Measurements from ENCODE around the gene HDAC4.

HDAC4 gene

DNA sequence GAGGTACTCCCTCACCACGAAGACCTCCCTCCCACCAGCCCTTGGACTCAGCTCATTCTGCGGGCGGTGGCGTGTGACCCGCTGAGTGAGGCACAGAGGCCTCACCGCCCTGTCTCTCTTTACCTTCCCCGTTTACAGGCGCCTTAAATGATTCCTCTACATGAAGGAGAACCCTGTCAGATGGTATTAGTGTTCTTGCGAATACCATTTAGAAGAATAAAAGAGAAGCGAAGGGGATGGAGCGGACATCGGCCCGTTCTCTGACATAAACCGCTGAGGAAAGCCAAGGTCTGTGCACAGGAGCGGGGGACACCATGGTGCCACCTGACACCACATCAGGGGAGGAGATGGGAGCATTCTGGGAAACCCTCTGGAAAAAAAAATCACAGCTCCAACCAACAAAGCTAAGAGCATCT lies 179.8 kb downstream of the HDAC4 start:
- no peak for DNase-seq (ENCODE audit: low spot score)

DNA sequence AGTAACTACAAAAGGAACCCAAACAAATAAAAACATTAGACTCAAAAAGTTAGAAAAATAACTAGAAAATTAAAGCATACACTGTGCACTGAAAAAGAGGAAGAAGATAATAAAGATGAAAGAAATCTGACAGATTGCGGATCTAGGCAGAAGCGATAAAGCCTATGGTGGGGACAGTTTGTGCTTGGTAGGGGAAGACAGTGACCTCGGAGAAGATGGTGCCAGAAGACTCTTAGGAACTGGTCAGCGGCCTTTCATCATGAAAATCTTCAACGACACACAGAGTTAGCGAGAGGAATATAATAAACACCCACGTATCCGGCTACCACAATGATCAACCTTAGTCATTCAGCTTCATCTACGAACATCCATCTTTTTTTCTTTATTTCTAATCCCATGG lies 180.5 kb downstream of the HDAC4 start:
- no peak for DNase-seq (ENCODE audit: low spot score)

DNA sequence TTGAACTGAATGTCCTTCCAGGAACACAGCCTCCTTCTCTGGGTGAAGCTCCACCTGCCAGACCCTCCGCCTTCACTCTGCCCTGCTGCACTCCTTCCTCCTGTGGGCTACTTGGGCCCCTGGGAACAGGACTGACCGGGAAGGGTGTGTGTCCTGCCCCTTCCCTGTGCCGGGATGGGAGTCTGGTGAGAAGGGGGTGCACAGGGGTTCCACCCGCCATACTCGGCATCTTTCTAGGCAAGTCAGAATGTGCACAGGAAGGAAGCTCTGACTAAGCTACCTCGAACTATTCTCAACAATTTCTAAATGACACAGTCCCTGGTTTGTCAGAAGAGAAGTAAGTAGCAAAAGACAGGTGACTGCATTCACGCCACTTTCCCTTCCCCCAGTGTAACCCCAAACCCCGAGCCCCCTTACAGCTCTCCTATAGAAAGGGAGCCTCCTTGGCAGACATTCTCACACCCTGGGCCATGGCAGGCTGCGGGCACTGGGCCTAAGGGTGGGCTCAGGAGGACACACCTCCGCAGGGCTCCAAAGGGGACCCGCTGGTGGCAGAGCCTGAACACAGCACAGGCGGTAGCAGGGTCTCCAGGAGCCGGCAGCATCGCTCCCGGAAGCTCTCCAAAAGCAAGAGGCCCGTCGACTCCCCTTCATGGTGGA lies 184.1 kb downstream of the HDAC4 start:
- DNase-seq (ENCODE audit: low spot score), result peak; percentile 48

DNA sequence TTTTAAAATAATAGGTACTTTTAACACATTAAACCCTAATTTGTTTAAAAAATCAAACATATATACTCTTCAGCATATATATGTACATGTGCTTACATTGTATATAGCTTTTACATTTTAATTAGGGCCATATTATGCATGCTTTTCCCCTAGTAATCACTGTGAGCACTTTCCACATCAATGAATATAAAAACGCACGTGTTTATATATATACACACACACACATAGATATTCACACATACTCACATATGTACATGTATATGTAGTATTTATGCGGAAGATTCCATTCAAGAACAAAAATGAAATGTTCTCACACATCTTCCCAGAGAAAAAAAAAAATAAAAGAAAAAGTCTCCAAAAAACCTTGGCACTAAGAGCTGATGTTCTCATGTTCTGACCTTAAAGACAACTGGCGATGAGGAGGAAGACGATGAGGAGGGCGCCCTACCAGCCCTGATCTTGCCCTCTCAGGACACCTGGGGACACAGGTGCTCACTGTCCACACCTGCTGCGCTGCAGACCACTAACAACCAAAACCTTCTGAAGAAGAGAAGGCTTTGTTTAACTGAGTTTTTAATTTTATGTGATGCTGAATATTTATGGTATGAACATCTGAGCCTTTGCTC lies 184.7 kb downstream of the HDAC4 start:
- no peak for DNase-seq (ENCODE audit: low spot score)

DNA sequence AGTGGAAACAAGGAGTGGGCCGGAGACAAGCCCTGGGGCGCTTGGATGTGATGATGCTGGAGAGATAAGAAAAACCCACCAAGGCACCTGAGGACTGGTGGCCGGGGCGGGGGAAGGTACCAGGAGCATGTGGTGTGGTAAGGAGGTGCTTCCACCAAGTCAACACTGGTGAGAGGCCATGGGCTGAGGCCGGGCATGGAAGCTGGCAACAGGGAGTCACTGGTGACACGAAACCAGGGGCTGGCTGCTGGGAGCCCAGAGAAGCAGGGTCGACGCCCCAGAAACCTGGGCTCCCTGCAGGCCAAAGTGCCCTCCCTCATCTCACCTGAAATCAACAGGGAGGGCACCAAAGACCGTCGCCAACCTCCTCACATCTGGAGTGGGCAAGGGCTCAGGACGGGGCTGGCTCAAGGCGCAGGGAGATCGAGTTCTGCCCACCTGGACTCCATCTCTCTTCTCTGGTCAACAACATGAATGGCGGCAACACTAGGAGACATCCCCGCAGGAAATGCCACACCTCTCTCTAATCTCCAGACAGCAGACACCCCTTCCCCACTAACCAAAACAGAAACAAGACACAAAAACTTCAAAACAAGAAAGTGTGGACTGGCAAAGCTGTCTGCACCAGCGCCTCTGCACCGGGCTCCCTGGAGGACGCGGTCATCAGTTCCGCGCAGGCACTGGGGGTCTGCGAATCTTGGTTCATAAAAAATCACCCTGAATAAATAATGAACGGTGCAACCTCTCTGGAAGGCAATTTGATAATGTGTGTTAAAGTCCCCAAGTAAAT lies 185.5 kb downstream of the HDAC4 start:
- no peak for DNase-seq (ENCODE audit: low spot score)

DNA sequence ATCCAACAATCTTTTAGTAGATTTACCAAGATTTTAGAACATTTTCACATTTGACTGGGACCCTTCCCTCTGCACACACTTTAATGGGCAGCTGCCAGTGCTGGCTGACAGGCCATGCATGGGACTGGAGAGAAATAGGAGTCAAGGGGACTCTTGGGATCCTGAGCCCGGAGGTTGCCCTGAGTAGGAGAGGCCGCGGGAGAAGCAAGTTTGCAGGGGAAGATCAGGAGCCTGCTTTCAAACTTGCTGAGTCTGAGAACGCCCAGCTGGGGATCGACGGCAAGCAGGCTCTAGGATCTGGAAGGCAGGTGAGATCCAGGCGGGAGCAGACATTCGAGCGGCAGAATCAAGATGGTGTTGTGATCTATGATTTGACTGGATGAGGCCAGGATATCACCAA lies 186.1 kb downstream of the HDAC4 start:
- no peak for DNase-seq (ENCODE audit: low spot score)

DNA sequence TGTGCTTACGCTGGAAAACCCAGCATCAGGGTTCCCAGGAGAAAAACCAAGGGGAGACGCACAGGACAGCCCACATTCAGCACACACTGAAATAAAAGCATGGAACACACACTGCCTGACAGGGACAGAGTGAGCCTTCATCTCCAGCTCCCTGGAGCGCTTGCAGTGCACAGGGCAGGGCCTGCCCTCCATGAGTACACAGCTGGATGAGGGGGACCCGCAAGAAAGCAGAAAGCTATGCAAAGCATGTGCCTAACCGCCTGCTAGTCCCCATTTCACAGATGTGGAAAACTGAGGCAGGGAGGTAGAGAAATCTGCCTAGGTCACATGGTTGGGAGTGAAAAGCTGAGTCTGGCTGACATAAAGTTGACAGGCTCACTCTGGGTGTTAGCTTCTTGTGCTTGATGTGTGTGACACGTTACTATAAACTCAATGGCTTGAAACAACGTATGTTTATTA lies 187.1 kb downstream of the HDAC4 start:
- DNase-seq (ENCODE audit: low spot score), result no peak

DNA sequence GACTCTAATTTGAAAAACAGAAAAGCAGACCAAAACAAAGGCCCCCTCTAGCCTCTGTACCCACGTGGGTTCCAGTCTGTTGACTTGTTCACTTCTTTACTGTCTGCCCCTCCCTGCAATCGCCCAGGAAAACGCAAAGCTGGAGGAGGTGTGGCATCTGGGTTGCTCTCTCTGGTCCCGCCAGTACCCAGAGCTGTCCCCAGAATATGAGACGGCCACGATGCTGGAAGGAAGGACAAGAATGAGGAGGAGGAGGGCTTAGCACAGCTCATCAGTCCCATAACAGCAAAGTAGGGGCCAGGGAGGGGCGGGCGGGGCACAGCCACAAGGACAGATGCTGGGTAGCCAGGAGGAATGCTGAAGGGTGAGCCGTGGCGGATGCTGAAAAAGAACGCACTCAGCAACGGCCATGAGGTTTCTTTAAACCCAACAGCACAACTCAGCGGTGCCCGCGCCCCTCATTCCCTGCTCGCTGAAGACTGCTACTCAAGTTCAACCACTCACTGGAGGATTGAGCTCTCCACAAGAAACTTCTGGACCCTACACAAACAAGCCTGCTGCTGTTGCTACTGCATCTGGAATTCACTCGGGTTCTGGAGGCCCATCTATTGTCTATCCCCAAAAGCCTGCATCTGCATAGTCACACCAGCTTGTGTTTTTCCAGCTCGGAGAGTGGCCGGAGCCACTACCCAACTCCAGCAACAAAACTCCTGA lies 187.7 kb downstream of the HDAC4 start:
- no peak for DNase-seq (ENCODE audit: low spot score)

DNA sequence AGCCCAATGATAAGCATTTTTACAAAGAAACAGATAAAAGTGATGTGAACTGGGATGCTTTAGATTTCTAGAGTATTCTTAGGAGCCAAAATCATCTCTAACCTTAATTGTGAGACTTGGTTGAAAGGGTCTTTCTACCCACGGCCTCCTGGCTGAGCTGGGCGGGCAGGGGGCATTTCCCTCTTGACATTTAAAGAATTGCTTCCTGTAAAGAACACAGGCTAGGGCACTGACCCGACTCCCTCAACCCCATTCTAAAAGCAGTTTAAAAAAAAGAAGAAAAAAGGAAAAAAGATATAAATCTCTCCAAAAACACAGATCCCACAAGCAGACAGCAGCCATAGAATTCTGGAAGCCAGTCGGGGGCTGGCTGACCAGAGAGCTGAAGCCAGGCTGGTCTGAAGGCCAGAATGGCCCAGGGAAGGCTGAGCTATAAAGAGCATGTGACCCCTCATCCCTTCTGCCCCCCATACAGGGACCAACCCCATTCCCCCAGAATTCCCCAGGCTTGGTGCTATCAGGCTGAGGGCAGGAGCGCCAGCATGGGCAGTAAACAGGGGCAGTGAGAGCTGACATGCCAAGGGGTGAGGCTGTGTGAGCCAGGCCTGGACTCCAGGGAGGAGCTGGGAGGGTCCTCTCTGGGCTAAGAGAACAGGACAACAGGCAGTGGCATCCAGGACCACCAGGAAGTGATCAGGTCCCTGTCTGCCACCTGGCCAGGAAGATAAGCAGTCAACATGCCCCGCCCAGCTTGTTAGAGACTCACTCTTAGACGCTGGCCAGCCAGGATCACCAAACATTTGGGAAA lies 188.5 kb downstream of the HDAC4 start:
- DNase-seq (ENCODE audit: low spot score), result no peak

DNA sequence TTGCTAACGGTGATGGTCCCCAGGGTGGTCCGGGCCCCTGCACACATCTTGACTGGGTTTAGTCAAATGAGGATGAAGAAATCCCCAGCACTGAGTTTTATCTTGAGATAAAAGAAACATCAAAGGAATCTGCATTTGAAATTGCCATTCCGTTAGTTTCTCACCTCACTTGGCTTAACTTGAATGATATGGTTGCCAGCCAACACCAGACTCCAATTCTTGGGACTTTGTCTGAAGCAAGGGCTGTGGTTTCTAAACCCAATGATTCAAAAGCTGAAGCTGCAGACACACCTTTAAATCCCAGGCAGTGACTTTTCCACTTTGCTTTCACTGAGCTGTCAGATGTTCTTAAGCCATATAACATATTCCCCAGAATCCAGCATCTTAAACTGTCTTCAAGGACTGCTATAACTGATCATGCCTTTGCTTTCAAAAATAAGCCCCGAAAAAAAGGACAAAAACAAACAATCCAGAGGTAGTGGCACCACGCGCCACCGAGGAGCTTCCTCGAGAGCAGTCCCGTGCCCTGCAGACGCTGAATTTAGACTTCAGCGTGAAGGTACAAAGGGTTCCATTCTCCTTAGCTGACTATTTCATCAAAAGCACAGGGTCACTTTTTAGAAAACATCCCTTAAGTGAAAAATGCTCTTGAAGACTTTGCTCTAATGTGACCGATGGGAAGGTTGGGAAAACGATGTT lies 189.3 kb downstream of the HDAC4 start:
- DNase-seq (ENCODE audit: low spot score), result no peak

DNA sequence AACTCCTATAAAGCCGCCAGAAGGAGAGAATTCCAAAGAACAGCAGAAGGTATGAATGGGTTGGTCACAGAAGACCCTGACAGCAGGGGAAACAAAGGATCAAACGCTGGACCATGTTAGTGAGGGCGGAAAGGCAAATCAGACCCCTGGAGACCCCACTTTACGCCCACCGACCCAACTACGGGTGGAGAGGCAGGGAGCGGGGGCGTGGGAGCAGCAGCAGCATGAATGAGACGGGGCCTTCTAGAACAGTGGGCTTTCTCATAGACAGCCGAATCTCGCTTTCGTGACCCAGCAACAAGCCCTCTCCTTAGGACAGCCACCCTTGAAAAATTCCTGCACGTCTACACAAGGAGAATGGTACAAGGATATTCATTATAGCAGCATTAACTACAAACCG lies 191.0 kb downstream of the HDAC4 start:
- no peak for DNase-seq (ENCODE audit: low spot score)

DNA sequence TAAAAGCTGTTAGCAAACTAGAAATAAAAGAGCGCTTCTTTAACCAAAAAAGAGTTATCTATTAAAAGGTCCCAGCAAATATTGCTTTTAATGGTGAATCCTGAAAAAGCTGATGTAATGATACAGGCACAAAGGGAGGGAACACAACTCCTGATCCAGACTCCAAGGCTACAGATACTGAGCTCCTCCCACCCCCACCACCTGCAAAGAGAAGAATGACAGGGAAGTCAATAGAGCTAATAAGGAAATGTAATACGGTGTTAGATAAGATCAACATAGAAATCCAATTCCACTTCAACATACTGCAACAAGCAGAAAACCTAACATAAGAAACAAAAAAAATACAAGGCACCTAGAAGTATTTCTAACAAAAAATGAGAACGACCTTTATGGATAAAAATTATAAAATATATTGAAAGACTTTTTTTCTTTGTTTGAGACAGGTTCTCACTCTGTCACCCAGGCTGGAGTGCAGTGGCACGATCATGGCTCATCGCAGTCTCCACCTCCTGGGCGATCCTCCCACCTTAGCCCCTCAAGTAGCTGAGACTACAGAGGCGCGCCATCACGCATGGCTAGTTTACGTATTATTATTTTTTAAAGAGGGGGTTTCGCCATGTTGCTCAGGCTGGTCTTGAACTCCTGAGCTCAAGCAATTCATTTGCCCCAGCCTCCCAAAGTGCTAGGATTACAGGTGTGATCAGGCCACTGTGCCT lies 192.2 kb downstream of the HDAC4 start:
- no peak for DNase-seq (ENCODE audit: low spot score)

DNA sequence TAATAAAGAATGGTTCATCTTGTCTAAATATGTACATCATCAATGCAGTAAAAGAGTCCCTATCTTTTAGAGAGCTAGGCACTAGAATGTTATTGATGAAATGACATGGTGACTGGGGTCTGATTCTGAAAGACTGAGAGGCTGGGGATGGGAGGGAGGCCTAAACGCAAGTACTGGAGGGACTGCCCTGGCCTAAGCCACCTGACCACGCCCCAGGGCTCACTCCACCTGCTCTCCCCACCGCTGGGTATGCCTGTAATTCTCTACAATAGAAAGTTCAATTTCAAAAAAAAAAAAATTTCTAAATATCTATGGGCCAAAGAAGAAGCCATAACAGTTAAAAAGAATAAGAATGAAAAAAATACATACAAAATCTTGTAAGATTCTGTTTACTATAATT lies 194.0 kb downstream of the HDAC4 start:
- no peak for DNase-seq (ENCODE audit: low spot score)

DNA sequence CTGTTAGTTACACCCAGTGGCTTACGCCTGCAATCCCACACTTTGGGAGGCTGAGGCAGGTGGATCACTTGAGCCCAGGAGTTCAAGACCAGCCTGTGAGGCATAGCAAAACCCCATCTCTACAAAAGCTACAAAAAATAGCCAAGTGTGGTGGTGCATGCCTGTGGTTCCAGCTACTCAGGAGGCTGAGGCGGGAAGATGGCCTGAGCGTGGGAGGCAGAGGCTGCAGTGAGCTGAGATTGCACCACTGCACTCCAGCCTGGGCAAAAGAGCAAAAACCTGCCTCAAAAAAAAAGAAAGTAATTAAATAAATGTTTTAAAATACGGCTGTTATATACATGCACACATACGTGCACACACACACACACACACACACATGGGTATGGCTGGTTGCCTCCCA lies 194.8 kb downstream of the HDAC4 start:
- no peak for DNase-seq (ENCODE audit: low spot score)

DNA sequence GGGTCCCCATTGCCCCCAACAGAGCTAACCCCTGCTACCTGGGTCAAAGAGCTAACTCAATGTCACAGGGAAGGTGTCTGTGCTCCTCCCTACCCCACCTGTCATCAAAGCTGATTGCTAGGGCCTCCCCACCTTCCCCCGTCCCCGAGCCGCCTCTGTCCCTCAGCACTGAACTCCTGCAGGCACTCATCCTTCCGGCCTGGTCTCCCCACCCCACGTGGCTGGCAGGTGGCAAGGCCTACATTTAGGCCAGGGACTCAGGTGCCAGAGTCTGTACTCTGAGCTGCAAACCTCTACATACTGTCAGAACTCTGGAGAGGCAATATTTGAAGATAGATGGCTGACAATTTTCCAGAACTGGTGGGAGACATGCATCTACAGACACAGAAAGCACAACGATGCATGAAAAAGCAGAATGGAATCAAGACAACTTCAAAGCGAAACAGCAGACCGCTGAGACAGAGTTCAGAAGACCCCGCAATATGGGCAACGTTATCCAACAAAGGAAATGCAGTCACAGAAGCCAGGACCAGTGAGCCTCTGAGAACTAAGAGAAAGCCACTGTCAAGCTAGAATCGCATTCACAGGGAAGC lies 195.8 kb downstream of the HDAC4 start:
- no peak for DNase-seq (ENCODE audit: low spot score)

DNA sequence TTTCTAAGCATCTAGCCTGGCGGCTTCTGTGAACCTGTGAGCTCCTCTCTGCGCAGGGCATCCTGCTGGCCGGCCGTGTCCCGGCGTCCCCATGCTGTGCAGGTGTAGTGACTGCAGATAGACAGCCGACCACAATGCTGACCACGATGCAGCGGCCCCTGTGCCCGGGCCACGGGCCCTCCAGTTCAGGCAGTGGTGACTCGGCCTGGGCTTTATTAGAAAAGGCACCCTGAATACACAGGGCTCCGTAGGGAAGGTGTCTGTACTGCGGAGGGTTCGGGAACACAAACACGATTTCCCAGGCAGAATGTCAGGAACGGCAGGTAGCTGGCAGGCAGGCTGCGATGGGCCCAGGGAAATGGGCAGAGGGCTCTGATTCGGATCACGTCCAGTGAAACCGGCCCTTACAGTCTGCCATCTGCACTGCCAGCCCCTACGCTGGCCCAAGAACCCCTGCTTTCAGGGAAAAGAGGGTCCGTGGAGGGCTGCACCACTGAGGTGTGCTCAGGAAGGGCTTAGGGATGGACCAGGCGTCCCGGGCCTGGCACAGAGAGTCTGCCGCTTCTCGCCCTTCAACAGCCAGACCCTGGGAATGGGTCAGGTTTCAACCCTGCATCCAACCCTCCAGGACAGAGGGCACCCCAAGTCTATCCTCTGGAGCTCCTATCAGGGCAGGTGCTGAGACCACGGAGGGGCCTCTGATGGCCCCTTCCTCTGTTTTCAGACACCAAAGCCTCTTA lies 196.5 kb downstream of the HDAC4 start:
- no peak for DNase-seq (ENCODE audit: low spot score)

DNA sequence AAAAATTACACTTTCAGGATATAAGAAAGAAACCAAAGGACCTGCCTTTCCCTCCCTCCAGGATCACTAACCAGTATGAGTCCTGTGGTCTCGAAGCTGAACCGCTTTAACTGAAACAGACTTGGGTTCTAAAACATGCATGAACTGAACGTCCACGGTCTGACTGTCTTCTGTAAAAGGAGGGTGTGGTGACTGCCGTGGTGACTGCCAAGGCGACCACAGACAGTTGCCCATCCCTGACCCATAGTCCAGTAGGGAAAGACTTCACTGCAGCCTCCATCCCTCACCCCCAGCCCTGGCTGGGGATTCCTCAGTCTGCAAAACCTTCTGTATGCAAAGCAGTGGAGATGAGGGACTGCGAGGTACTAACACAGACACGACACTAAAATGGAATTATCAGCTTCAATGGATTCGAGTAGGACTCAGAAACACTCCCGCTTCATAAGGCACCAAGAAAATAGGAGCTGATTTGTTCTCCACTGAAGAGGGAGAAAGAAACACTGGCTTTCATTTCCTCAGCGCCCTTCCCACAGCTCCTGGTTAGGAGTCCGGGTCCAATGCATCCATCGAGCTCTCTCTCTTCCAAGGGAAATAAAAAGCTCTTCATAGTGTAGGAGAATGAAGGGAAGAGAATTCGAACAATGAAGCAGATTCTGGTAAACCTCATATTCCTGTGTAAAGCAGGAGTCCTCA lies 197.2 kb downstream of the HDAC4 start:
- DNase-seq (ENCODE audit: low spot score), result no peak

DNA sequence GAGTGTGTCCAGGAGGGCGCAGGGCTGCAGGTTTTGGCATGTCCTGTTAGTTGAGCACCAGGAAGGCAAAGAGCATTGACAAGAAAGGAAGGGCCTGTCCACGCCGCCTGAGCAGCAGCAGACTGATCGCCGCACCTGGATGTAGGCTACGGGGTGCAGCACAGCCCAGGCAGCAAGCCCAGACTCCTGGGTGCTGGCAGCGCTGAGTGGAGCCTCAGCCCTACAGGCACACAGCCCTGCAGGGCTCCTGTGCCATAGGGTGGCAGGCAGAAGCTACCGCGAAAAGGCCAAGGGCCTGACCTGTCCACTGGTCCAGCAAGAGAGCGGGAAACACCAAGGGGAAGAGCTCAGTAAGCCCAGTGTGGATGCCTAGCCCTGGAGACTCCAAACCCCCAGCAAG lies 198.0 kb downstream of the HDAC4 start:
- DNase-seq (ENCODE audit: low spot score), result no peak

DNA sequence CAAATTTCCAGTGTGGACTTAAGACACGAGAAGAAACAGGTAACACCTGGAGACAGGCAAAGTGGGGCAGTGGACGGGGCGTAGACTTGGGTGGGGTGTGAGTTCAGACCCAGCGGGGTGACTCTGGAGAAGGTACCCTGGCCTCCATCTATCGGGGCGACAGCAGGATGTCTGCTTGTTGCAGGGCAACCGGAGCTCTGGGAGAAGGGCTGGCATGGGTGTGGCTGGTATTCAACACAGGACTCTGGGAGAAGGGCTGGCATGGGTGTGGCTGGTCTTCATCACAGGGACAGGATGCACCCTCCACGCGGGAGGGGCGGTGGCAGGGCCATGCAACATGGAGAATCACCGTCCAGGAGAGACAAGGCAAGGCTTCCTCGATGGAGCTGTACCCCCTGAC lies 198.5 kb downstream of the HDAC4 start:
- no peak for DNase-seq (ENCODE audit: low spot score)
